ENCODE results near the gene CCN5. TPM values are rescaled to one million over a fixed set of nuclear protein-coding genes. Genes with fewer than 3 reads are reported as not detected.

The CCN5 gene
- total RNA-seq, 2 donors from 2014 or later: not detected

DNA sequence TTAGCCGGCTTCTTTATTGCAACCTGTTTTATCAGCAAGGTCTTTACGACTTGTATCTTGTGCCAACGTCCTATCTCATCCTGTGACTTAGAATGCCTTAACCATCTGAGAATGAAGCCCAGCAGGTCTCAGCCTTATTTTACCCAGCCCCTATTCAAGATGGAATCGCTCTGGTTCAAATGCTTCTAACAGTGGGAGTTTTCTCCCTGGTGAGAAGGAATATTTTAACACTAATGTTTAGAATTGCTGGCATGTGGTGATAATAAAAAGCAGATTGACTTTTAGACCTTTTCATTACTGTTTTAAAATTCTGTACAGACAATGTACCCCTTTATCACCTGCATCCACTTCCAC is 20.6 kb downstream of the CCN5 start:
- H3K27me3 Mint-ChIP-seq (ENCODE audit: insufficient read depth): peaks cover 5% of the 10 kb centered on the region
- H3K4me3 Mint-ChIP-seq: no peak overlapping the region
- peak overlapping the region; percentile 76 for H3K27ac Mint-ChIP-seq
- WGBS, 2 experiments (ENCODE audit: insufficient coverage in 1 of 2, insufficient read length in 1 of 2): 91 to 93% methylated on average over 3 to 4 of the region's 4 CpGs
- Histone ChIP-seq H3K36me3 (ENCODE audit: control insufficient read depth, insufficient read depth, low read length) (no peaks in the 10 kb centered on the region), H3K4me3 (ENCODE audit: low read length) (no peak overlapping the region), H3K4me1 (ENCODE audit: control insufficient read depth, insufficient read depth, low read length) (peaks cover 3% of the 10 kb centered on the region), H3K9me3 (ENCODE audit: control insufficient read depth, low read length) (peaks cover 7% of the 10 kb centered on the region), H3K27me3 (ENCODE audit: control insufficient read depth, insufficient read depth, low read length, poor library complexity, severe bottlenecking) (no peaks in the 10 kb centered on the region), H3K27ac (ENCODE audit: low read depth, low read length) (no peak overlapping the region), H3K9ac (ENCODE audit: extremely low read depth, low read length, poor library complexity, severe bottlenecking) (no peak overlapping the region)
- TF ChIP-seq, protein P1, sequence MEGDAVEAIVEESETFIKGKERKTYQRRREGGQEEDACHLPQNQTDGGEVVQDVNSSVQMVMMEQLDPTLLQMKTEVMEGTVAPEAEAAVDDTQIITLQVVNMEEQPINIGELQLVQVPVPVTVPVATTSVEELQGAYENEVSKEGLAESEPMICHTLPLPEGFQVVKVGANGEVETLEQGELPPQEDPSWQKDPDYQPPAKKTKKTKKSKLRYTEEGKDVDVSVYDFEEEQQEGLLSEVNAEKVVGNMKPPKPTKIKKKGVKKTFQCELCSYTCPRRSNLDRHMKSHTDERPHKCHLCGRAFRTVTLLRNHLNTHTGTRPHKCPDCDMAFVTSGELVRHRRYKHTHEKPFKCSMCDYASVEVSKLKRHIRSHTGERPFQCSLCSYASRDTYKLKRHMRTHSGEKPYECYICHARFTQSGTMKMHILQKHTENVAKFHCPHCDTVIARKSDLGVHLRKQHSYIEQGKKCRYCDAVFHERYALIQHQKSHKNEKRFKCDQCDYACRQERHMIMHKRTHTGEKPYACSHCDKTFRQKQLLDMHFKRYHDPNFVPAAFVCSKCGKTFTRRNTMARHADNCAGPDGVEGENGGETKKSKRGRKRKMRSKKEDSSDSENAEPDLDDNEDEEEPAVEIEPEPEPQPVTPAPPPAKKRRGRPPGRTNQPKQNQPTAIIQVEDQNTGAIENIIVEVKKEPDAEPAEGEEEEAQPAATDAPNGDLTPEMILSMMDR (conservative IDR thresholded peaks at IDR 0.05): no peak
- H3K9me3 Mint-ChIP-seq: no peaks in the 10 kb centered on the region
- no peaks in the 10 kb centered on the region for H3K36me3 Mint-ChIP-seq (ENCODE audit: low read depth)
- H3K4me1 Mint-ChIP-seq: peaks cover 20% of the 10 kb centered on the region
- no peak for DNase-seq

DNA sequence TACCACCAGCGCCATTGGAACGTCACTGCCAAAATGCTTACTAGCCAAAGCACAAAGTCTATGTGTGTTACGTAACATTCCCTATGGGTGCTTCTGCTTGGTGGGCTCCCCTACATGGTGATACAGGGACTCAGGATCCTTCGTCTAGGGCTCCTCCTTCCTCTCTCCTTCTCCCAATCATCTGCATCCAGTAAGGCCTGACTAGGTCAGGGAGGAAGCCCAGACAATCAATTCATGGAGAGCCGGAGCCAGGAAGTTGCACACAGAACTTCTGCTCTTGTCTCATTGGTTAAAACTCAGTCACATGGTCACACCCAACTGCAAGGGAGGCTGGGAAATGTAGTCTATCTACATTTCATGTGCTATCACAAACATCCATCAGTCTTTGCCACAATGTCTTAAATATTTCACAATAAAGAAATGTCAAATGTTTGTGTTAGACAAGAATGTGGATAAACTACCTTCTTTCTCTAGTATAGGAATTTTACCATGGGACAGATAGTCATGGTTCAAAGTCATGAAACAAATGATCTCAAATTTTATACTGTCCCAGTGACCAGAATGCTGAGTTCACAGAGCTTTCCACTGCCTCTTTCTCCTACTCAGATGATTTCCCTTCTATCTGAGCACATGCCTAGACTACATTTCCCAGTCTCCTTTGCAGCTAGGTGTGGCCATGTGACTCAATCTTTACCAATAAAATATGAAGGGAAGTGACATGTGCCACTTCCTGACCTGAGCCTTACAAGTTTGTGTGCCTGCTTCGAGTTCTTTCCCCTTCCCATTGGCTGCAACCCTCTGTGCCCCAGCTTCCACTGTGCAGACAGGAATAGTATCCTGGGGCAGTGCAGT is 21.2 kb downstream of the CCN5 start:
- TF ChIP-seq, protein P1 (conservative IDR thresholded peaks at IDR 0.05): no peak
- Histone ChIP-seq H3K27ac (ENCODE audit: low read depth, low read length) (no peak overlapping the region), H3K4me3 (ENCODE audit: low read length) (no peak overlapping the region), H3K9me3 (ENCODE audit: control insufficient read depth, low read length) (peaks cover 7% of the 10 kb centered on the region), H3K36me3 (ENCODE audit: control insufficient read depth, insufficient read depth, low read length) (no peaks in the 10 kb centered on the region), H3K9ac (ENCODE audit: extremely low read depth, low read length, poor library complexity, severe bottlenecking) (no peak overlapping the region), H3K27me3 (ENCODE audit: control insufficient read depth, insufficient read depth, low read length, poor library complexity, severe bottlenecking) (peaks cover under 1% of the 10 kb centered on the region), H3K4me1 (ENCODE audit: control insufficient read depth, insufficient read depth, low read length) (peaks cover 3% of the 10 kb centered on the region)
- no peaks in the 10 kb centered on the region for H3K36me3 Mint-ChIP-seq (ENCODE audit: low read depth)
- H3K27me3 Mint-ChIP-seq (ENCODE audit: insufficient read depth): peaks cover 10% of the 10 kb centered on the region
- peak; percentile 89 for DNase-seq
- WGBS, 2 experiments (ENCODE audit: insufficient coverage in 1 of 2, insufficient read length in 1 of 2): 75 to 80% methylated on average over 4 to 6 of the region's 6 CpGs
- peaks cover 18% of the 10 kb centered on the region for H3K4me1 Mint-ChIP-seq
- H3K4me3 Mint-ChIP-seq: no peak overlapping the region
- peak overlapping the region; percentile 76 for H3K27ac Mint-ChIP-seq
- no peaks in the 10 kb centered on the region for H3K9me3 Mint-ChIP-seq

DNA sequence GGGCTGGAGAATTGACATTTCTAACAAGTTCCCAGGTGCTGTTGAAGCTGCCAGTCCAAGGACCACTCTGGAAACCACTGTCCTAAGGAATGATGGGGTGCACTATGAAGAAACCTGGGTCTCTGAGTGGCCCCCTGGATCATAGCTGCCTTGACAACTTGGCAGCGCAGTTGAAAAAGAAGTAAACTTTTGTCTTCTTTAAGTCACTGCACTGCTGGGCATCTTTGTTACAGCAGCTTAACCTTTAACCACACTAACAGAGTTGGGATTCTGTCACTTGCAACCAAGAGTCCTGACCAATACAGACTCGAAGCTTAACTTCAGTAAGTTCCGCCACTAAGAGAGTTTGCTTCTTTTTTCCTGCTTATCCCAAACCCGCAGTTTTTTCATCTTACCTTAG is 21.9 kb downstream of the CCN5 start:
- H3K4me3 ChIP-seq (ENCODE audit: low read length): no peak overlapping the region
- Mint-ChIP-seq H3K36me3 (ENCODE audit: low read depth) (no peaks in the 10 kb centered on the region), H3K9me3 (no peaks in the 10 kb centered on the region)

More for the DNA sequence above, 21.9 kb downstream of the CCN5 start:
- H3K27ac ChIP-seq (ENCODE audit: low read depth, low read length): no peak overlapping the region
- peaks cover 7% of the 10 kb centered on the region for H3K9me3 ChIP-seq (ENCODE audit: control insufficient read depth, low read length)
- Mint-ChIP-seq H3K27me3 (ENCODE audit: insufficient read depth) (peaks cover 17% of the 10 kb centered on the region), H3K4me3 (no peak overlapping the region), H3K4me1 (peaks cover 15% of the 10 kb centered on the region), H3K27ac (no peak overlapping the region)
- TF ChIP-seq, protein P1 (conservative IDR thresholded peaks at IDR 0.05): no peak
- no peaks in the 10 kb centered on the region for H3K36me3 ChIP-seq (ENCODE audit: control insufficient read depth, insufficient read depth, low read length)
- peaks cover 8% of the 10 kb centered on the region for H3K27me3 ChIP-seq (ENCODE audit: control insufficient read depth, insufficient read depth, low read length, poor library complexity, severe bottlenecking)
- DNase-seq: no peak
- H3K9ac ChIP-seq (ENCODE audit: extremely low read depth, low read length, poor library complexity, severe bottlenecking): no peak overlapping the region
- 93 to 96% methylated on average over 3 to 4 of the region's 4 CpGs for WGBS, 2 experiments (ENCODE audit: insufficient coverage in 1 of 2, insufficient read length in 1 of 2)
- H3K4me1 ChIP-seq (ENCODE audit: control insufficient read depth, insufficient read depth, low read length): peaks cover 3% of the 10 kb centered on the region
